Measurements from ENCODE around the gene EPHA7.

DNA sequence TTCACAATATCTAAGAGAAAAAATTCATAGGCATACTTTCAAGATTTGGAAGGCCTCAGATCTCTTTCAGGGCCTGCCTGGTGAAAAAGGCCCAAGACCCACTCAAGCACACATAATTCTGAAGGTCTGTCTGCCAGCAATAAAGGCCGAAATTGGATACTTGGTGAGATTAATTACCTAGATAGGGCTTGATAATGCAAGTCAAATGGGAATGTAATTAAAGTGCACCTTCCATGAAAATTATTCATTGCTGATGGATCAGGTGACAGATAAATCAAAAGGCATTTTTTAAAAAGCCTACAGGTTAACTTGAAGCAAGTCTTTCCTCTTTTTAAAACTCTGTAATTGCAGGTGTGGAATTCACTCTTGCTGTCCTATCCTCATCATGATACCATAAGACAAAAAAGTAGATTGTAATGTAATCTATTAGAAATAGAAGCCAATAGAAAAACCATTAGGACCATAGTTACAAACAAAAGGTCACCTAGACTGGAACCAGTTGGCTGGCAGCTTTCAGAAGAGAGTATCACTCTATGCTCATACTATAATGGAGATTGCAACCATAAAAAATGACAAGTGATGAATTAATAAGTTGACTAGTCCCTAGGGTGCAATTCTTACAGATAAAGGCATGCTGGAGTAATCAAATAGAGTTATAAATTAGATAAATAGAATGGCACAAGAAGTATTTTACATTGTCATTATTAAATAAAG, 77.3 kb downstream of the EPHA7 start:
- TF ChIP-seq, protein P1, sequence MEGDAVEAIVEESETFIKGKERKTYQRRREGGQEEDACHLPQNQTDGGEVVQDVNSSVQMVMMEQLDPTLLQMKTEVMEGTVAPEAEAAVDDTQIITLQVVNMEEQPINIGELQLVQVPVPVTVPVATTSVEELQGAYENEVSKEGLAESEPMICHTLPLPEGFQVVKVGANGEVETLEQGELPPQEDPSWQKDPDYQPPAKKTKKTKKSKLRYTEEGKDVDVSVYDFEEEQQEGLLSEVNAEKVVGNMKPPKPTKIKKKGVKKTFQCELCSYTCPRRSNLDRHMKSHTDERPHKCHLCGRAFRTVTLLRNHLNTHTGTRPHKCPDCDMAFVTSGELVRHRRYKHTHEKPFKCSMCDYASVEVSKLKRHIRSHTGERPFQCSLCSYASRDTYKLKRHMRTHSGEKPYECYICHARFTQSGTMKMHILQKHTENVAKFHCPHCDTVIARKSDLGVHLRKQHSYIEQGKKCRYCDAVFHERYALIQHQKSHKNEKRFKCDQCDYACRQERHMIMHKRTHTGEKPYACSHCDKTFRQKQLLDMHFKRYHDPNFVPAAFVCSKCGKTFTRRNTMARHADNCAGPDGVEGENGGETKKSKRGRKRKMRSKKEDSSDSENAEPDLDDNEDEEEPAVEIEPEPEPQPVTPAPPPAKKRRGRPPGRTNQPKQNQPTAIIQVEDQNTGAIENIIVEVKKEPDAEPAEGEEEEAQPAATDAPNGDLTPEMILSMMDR (IDR thresholded peaks at IDR 0.05; ENCODE audit: extremely low read depth in 1 of 2, insufficient read depth in 1 of 2, low read depth in 1 of 2, low read length in 2 of 2) = no peak
- TF ChIP-seq POLR2A (IDR thresholded peaks at IDR 0.05; ENCODE audit: low read depth, low read length) (no peak), POLR2AphosphoS5 (IDR thresholded peaks at IDR 0.05; ENCODE audit: insufficient read depth, low read depth, low read length) (no peak), MYC (IDR thresholded peaks at IDR 0.05; ENCODE audit: low read depth, low read length) (no peak)

All from endothelial cell of umbilical vein (primary cell).